GM12872 (cell line): Measurements from ENCODE around the gene ANXA4.

Source experiments
- TF ChIP-seq, protein P1 (sequence below): IDR thresholded peaks from 3 replicates; pipeline ENCODE4 v1.5.1; 2011; ENCODE audit warnings: low read depth, mild to moderate bottlenecking, low read length, moderate library complexity; ENCODE audit not compliant: insufficient read depth

ANXA4 gene

DNA sequence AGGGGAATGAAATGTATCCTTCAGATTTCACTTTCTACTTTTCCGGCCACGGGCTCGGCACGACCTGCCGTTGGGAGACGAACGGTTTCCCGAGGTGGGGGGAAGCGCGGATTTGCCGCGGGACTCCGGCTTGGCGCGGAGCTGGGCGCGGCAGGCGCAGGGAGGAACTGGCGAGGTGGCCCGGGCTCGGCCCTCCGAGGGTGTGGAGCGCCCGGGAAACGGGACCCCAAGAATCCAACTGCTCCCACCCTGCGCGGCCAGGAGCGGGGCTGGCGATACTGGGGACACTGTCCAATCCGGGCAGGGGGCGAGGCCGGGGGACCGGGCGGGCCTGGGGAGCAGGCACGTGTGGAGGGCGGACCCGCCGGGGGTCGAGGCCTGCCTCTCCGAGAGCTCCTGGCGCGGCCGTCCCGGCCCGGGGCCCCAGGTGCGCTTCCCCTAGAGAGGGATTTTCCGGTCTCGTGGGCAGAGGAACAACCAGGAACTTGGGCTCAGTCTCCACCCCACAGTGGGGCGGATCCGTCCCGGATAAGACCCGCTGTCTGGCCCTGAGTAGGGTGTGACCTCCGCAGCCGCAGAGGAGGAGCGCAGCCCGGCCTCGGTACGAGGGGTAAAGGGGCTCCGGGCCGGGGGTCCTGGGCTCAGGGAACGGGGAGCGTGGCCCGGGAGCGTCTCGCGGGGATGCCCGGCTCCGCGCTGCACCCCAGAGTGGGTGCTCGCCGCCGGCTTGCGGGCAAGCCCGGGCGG, at the start of gene ANXA4:
Gene ANXA4, plus strand, starts transcription at position 560 of the 747 bp plus-strand sequence. CDS start 39,432 bp downstream, outside the sequence.
- TF ChIP-seq, protein P1, sequence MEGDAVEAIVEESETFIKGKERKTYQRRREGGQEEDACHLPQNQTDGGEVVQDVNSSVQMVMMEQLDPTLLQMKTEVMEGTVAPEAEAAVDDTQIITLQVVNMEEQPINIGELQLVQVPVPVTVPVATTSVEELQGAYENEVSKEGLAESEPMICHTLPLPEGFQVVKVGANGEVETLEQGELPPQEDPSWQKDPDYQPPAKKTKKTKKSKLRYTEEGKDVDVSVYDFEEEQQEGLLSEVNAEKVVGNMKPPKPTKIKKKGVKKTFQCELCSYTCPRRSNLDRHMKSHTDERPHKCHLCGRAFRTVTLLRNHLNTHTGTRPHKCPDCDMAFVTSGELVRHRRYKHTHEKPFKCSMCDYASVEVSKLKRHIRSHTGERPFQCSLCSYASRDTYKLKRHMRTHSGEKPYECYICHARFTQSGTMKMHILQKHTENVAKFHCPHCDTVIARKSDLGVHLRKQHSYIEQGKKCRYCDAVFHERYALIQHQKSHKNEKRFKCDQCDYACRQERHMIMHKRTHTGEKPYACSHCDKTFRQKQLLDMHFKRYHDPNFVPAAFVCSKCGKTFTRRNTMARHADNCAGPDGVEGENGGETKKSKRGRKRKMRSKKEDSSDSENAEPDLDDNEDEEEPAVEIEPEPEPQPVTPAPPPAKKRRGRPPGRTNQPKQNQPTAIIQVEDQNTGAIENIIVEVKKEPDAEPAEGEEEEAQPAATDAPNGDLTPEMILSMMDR = no peak

DNA sequence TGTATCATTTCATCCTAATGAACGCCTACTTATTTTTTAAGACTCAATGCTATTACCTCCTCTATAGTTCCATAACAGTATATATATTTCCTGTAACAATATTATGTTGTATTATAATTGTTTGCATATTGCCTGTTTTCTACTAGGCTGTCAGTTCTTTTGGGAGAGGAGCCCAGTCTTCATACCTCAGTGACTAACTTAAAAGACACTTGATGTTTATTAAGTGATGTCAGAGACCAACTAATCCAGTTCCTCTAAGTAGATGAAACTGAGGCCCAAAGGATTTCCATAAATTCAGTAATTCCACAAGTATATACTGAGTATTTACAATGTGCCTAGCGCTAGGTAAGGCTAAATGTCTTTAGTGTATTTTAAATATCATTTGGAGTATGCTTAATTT, 49.5 kb upstream of the ANXA4 start:
- TF ChIP-seq, protein P1 = no peak

DNA sequence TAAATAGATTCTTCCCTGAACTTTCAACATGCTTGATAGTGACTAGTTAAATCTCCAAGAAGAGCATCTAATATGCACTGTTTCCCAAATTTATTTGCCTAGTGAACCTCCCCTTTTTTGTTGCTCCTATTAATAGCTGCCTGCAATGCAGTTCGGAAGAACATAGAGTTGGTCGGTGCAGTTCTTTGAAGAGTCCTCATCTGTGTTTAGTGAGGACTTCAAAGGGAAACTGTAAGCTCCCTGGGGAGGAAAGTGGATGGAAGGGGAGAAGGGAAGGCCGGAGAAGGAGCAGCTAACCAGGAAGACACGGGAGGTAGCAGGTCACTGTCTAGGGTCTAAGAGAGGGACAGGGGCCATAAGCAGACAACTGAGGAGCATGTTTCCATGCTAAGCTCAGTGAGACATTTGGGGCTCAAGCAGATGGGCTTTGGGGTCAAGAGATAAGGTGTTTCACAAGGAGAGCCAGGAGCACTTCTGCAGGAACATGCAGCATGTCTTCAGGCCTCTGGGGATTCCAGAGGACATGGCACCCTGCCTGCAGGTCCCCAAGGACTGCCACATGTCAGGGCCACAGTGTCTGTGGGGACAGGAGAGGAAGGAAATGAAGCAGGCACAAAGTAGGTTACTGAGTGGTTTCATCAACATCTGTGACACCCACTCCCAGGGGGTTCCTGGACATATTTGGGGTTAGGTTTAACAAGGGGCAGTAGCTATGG, 48.7 kb upstream of the ANXA4 start:
- TF ChIP-seq, protein P1 = no peak

DNA sequence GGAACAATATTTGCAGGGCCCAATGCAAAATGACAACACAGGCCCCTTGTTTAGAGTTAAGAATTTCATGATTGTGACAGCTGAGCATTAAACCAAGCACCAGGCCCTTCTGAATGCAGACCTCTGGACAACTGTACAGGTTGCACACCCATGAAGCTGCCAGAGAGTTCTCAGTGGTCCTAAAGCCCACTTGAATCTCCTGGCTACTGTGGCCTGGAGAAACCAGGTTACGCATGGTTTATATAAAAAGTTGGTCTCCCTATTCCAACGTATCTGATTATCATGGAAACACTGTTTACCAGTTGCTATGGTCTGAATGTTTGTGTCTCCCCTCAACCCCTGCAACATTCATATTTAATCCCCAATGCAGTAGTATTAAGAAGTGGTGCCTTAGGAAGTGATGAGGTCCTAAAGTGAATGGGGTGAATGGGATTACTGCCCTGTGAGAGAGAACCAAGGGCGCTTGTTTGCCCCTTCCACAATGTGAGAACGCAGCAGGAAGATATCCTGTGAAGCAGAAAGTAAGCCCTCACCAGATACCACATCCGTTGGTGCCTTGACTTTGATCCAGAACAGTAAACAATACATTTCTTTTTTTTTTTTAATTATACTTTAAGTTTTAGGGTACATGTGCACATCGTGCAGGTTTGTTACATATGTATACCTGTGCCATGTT, 48.0 kb upstream of the ANXA4 start:
- TF ChIP-seq, protein P1 = no peak

DNA sequence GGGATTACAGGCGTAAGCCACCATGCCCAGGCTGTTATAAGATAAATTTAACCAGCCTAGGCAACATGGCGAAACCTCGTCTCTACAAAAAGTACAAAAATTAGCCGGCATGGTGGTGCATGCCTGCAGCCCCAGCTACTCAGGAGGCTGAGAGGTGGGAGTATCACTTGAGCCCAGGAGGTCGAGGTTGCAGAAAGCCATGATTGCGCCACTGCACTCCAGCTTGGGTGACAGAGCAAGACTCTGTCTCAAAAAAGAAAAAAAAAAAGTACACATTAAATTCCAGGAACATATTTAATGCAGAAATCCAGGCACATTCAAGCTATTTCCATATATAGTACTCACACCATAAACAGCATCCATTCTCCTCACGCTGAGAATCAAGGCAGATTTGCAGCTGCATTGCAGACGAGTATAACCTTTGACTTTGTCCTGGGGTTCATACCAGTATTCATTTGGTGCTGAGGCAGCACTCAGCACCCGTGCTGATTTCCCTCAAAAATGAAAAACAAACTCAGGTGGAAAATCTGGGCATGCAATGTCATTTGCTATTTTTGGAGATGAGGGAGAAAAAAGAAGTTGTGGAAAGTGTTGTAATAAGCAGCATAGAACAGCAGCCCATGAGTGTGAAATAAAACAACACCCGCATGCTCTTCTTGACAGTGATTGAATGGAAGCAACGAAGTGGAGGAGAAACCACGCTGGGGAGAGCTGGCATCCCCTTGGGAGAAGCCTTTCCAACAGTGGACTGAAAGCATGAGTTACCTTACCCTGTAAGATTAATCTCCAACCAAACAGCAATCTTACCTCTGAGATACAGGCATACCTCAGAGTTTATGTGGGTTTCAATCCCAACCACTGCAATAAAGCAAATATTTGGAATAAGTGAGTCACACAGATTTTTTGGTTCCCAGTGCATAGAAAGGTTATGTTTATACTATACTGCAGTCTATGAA, 46.8 kb upstream of the ANXA4 start:
- TF ChIP-seq, protein P1 = no peak

DNA sequence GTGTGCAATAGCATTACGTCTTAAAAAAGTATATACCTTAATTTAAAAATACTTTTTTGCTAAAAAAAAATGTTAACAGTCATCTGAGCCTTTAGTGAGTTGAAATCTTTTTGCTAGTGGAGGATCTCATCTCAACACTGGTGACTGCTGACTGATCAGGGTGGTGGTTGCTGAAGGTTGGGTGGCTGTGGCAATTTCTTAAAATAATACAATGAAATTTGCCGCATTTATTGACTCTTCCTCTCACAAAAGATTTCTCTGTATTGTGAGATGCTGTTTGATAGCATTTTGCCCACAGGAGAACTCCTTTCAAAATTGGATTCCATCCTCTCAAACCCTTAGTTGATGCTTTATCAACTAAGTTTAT, 46.1 kb upstream of the ANXA4 start:
- TF ChIP-seq, protein P1 = no peak
